GM21529 (cell line): ENCODE results near the gene SLAMF1.
"Not testable (repeated sequence)": the region's sequence is repeated elsewhere in the genome, so short reads cannot be mapped to it uniquely, and the experiment has no call there.

Experiments
- ATAC-seq: cut with Tn5 transposase; IDR thresholded peaks from one replicate; pipeline ENCODE4 v1.9.1; 2021; ENCODE audit not compliant: unreplicated experiment

The SLAMF1 gene

DNA sequence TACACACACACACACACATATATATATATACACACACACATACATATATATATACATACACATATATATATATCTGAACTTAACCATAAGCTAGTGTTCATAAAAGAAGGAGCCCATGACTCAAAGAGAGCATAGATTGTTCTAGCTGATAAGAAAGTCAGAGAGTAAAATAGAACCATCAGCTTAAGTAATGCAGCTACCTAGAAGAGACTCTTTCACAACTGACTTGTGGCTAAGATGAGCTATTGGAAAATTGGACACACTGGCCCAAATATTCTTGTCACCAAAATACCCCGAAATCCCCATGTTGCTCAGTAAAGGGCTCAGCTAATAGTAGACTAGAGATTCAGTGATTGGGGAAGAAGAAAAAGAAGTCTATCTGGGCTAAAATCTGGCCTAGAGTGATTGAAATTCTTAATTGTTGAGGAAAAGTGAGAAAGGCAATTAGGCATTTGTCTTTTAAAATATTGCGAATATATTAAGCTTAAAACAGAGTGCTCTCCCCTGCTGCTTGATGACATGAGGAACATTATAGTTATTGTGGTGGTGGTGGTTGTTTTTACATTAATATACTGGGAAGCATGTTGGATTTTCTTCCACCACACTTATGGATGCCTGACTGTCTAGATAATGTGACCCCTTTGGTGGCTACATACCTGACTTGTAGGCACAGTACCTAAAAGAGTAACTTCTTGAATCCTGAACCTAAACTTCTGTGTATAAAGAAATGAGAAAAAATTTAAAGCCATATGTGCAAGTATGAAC is 6.3 kb downstream of the SLAMF1 start:
- ATAC-seq = no peak

GRCh38 chr1:160639652-160640051 is 7.2 kb downstream of the SLAMF1 start:
- ATAC-seq = no peak

- no peak for ATAC-seq
Observed at GRCh38 chr1:160638926-160639325, 7.9 kb downstream of the SLAMF1 start.

DNA sequence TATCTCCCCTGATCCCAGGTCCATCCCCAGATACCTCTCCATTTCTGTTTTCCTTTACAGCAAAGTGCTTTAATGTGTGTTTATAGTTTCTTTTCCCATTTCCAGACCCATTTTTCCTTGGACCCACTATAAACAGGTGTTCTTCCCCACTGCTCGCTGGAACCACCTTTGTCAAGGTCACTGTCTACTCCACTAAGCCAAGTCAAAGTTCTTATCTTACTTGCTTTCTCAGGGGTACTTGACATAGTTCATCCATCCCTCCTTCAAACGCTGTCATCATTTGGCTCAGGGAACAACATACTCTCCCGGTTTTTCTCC is 8.3 kb downstream of the SLAMF1 start:
- ATAC-seq = no peak

DNA sequence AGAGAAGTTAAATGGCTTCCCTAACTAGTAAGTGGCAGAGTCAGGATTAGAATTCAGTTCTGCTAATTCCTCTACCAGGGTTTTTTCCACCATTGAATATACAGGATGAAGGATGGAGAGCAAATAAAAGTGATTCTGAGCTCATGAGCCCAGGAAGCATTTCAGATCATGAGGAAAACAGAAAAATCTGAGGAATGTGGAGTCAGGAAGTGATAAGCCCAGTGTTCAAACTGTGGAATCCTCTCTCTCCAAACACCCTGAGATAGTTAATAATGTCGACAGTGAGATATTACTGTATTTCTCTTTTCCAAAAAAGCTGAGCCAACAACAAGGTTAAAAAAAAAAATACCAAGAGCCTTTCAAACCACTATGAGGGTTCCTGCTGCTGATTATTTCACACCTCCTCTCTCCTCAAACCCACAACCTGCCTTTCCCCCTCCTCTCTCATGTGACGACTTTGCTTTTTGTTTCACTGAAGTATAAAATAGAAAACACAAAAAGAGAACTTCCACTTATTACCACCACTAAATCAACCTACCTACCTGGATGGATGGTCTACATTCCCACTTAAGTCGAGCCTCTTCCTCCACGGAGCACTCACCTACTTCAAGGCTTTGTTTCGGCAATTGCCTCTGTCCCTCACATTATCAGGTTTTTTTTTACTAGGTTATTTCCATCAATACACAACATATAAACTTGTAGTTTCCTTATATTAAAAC is 8.9 kb downstream of the SLAMF1 start:
- ATAC-seq = peak; percentile 32

- no peak for ATAC-seq
Observed at GRCh38 chr1:160637065-160637464, 9.8 kb downstream of the SLAMF1 start.

GRCh38 chr1:160636547-160636946 is 10.3 kb downstream of the SLAMF1 start:
- no peak for ATAC-seq

GRCh38 chr1:160636076-160636475 is 10.8 kb downstream of the SLAMF1 start:
- no peak for ATAC-seq

DNA sequence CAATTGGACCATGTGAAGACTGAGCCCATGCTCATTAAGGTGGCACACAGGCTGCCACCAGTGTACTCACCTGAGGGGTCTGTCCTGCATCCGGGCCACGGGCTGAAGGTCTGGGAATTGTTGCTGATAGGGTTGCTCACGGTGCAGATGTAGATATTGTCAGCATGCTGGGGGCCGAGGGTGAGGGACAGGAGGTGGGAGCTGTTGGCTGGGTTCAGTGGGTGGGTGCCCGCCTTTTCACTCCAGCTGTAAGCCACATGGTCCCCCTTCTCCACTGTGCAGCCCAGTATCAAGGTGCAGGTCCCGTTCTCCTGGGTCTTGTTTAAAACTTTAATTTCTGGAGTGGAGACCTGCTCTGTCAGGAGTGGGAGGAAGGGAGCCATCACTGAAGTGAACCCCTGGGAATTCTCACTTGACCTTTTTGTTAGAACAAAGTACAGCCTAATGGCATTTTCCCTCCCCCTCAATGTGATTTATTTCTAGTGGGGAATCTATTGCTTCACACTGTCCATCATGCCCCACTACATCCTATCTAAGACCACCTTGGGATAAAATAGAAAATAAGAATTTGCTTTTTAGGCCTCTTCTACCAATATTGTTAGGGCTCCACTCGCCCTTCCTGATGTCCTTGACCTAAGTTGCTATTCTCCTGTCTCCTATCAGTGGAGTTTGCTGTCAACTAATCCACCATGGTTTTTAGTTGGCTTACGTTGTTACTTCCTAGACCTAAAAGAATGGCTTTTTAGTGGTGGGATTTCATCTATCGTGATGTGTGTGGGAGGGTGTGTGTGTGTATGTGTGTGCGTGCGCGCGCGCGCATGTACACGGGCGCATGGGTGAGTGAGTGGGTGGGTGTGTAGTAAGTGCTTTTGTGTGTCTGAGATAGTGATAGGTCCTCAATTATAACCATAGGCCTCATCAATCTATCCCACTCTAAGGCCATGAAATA is 12.0 kb downstream of the SLAMF1 start:
- no peak for ATAC-seq

DNA sequence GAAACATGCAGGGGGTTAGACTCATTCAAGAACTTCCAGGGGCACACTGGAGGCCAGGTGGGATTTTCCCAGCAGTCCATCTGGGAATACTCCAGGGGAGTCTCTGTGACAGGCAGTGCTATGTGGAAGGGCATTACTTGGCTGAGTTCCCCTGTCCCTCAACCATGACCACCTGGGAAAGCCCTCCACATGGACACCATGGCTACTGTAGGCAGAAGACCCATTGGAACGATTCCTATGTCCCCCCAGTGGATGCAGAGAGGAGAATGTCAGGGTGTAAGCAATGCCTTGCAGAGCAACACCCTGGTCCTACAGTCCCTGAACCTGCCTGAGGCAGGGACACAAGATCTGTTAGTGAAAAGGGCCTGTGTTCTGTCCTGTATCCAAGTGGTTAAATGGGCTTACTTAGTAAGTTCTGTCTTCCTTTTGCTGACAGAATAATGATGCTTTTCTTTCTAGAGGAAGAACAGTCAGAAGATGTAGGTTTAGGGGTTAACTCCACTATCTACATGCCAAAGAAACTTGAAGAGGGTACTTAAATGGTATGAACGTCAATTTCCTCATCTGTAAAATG is 13.4 kb downstream of the SLAMF1 start:
- ATAC-seq = no peak

GRCh38 chr1:160631983-160632625 is 14.7 kb downstream of the SLAMF1 start:
- no peak for ATAC-seq

- ATAC-seq = no peak
Observed at GRCh38 chr1:160630523-160631451, 16.1 kb downstream of the SLAMF1 start.

DNA sequence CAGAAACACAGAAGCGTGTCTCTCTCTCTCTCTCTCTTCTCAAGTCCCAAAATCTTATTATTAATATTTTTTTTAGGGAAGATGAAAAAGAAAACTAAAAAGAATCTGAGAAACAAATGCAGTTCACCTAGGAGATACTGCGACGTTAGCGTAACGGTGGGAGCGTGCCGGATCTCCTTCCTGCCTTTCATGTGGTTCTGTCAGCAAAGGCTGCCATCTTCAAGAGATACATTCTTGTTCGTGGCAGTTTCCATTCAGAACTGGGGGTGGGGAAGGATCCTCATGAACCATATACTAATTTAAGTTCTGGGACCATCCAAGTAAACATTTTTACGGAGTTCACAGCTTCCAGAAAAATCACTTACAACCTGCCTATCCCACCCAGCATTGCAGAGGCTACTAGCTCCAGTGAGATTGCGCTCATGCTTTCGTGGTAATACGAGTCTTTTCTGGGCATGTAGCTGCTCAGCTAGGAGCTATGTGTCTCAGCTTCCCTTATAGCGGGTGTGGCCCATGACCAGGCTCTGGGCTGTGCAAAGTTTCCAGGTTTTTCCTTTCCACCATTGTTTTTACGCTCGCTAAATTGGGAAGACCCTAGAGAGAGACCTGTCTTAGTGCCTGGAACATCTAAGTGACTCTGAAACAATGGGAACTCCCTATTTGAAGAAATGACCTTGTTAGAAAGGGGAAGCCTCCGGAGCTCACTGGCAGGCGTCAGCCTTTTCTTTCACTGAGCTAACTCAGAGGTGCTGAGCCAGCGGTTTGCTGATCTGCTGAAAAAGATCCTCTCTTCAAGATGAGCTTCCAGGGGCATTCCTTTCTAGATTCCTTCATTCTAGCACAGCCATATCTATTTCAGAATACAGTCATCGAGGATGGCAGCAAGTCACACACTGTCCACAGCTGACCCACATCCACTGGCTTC is 17.3 kb downstream of the SLAMF1 start:
- no peak for ATAC-seq

- ATAC-seq = no peak
Observed at GRCh38 chr1:160628799-160629263, 18.0 kb downstream of the SLAMF1 start.

DNA sequence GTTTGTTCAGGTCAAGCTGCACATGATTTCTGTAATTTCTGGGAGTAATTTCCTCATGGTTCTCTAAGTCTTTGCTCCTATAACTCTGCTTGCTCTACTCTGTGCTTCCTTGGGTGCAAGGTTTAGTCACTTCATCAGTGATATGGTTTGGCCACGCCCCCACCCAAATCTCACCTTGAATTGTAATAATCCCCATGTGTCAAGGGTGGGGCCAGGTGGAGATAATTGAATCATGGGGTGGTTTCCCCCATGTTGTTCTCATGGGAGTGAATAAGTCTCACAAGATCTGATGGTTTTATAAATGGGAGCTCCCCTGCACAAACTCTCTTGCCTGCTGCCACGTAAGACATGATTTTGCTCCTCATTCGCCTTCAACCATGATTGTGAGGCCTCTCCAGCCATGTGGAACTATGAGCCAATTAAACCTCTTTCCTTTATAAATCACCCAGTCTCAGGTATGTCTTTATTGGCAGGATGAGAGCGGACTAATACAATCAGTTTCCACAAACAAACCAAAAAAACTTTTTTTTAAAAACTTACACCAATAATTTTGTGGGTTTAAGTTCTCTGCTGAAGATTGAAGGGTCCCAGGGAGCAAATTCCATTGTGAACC is 19.1 kb downstream of the SLAMF1 start:
- ATAC-seq = not testable (repeated sequence)

- peak; percentile 39 for ATAC-seq
Observed at GRCh38 chr1:160626509-160627342, 20.1 kb downstream of the SLAMF1 start.
